H1 (cell line): ENCODE data around the gene SATB2. TPM values are rescaled to one million over a fixed set of nuclear protein-coding genes. Genes with fewer than 3 reads are reported as not detected.

ENCODE experiments used
- CTCF ChIA-PET: fragments of 300-600 bp; sonication (Branson Sonifier 250); formaldehyde crosslinking; loops from one replicate; lab custom pipeline; 2021; ENCODE audit not compliant: partially characterized antibody; lab: Charles Lee
- POLR2A ChIA-PET: fragments of 300-600 bp; sonication (Branson Sonifier 250); formaldehyde crosslinking; loops from one replicate; lab custom pipeline; 2021; ENCODE audit warnings: inconsistent platforms; ENCODE audit not compliant: partially characterized antibody; lab: Charles Lee
- DNase-seq, 2 experiments: peaks; one replicate each; pipeline versions ENCODE4 v3.0.0 to v3.0.0-alpha.2; 2010 to 2022; ENCODE audit warnings: low spot score in 2 of 2, low read depth in 1 of 2, mixed read lengths in 1 of 2
- FAIRE-seq: peaks from 2 replicates; lab custom pipeline; 2011; peaks lifted over from hg19 to GRCh38; lab: Jason Lieb, UNC
- H2AFZ ChIP-seq: 2 replicates; pipeline ENCODE4 v1.8.1; 2012; ENCODE audit warnings: low read length, inconsistent platforms
- H2AK5ac ChIP-seq: 2 replicates; pipeline ENCODE4 v1.6.1; 2013; ENCODE audit warnings: low read depth, low read length
- H2BK120ac ChIP-seq: replicated peaks from 2 replicates; pipeline ENCODE3; 2013; ENCODE audit warnings: low read depth, low read length, inconsistent platforms
- H2BK12ac ChIP-seq: 2 replicates; pipeline ENCODE4 v1.6.1; 2013; ENCODE audit warnings: low read depth, low read length
- H2BK15ac ChIP-seq: 2 replicates; pipeline ENCODE4 v1.6.1; 2013; ENCODE audit warnings: low read length
- H2BK20ac ChIP-seq: 2 replicates; pipeline ENCODE4 v1.6.1; 2013; ENCODE audit warnings: low read length
- H2BK5ac ChIP-seq: 2 replicates; pipeline ENCODE4 v1.6.1; 2013; ENCODE audit warnings: low read depth, low read length
- H3K14ac ChIP-seq: 2 replicates; pipeline ENCODE4 v1.6.1; 2013; ENCODE audit warnings: inconsistent platforms; ENCODE audit not compliant: insufficient read length
- H3K18ac ChIP-seq: 2 replicates; pipeline ENCODE4 v1.6.1; 2013; ENCODE audit warnings: low read length; ENCODE audit errors: extremely low read depth
- H3K23ac ChIP-seq: 2 replicates; pipeline ENCODE4 v1.6.1; 2013; ENCODE audit warnings: inconsistent platforms; ENCODE audit not compliant: insufficient read length
- H3K23me2 ChIP-seq: 2 replicates; pipeline ENCODE4 v1.6.1; 2013; ENCODE audit warnings: low read depth, low read length
- H3K27ac ChIP-seq: 2 replicates; pipeline ENCODE4 v1.6.1; 2011; ENCODE audit warnings: low read depth, low read length, inconsistent platforms
- H3K27me3 ChIP-seq, 4 experiments: replicated peaks in 1 of 4; 1 replicate in 1 of 4; 2 replicates in 3 of 4; pipeline versions ENCODE4 v1.6.1 to v1.8.1; 2011 to 2013; ENCODE audit warnings: low read length in 3 of 4, mild to moderate bottlenecking in 3 of 4, inconsistent platforms in 2 of 4, mixed read lengths in 2 of 4, moderate library complexity in 1 of 4; ENCODE audit not compliant: control insufficient read depth in 3 of 4, insufficient read depth in 3 of 4; ENCODE audit errors: extremely low read depth in 1 of 4
- H3K36me3 ChIP-seq, 4 experiments: 2 replicates each; pipeline versions ENCODE4 v1.6.1 to v1.8.1; 2011 to 2013; ENCODE audit warnings: mild to moderate bottlenecking in 4 of 4, low read length in 3 of 4, moderate library complexity in 2 of 4, control low read depth in 1 of 4, inconsistent platforms in 1 of 4; ENCODE audit not compliant: insufficient read depth in 4 of 4, control insufficient read depth in 2 of 4
- H3K4ac ChIP-seq: replicated peaks from 2 replicates; pipeline ENCODE3; 2013; ENCODE audit warnings: low read length, low read depth, mixed read lengths, inconsistent platforms; ENCODE audit not compliant: insufficient read length
- H3K4me1 ChIP-seq, 4 experiments: replicated peaks in 1 of 4; 1 replicate in 1 of 4; 2 replicates in 3 of 4; pipeline versions ENCODE4 v1.6.1 to v1.8.1; 2011 to 2013; ENCODE audit warnings: low read length in 3 of 4, inconsistent platforms in 2 of 4, mixed read lengths in 1 of 4; ENCODE audit not compliant: insufficient read depth in 4 of 4, control insufficient read depth in 3 of 4
- H3K4me2 ChIP-seq, 2 experiments: 2 replicates each; pipeline versions ENCODE4 v1.6.1 to v1.8.1; 2011 to 2013; ENCODE audit warnings: low read depth in 2 of 2, low read length in 2 of 2, control low read depth in 1 of 2, inconsistent platforms in 1 of 2, mild to moderate bottlenecking in 1 of 2; ENCODE audit not compliant: insufficient read depth in 1 of 2
- H3K4me3 ChIP-seq, 4 experiments: fragments of 200-600, 300-600 bp in 1 of 4; sonication (generic), shearing (Covaris generic), sonication (Bioruptor Twin) in 1 of 4; 2 replicates each; pipeline versions ENCODE4 v1.5.1 to v1.8.1; 2011 to 2016; ENCODE audit warnings: low read length in 4 of 4, low read depth in 3 of 4, control low read depth in 2 of 4, inconsistent platforms in 2 of 4, mild to moderate bottlenecking in 2 of 4, mixed read lengths in 1 of 4, moderate library complexity in 1 of 4; ENCODE audit not compliant: insufficient read depth in 2 of 4; ENCODE audit errors: extremely low read depth in 1 of 4
- H3K56ac ChIP-seq: replicated peaks from 2 replicates; pipeline ENCODE3; 2013; ENCODE audit warnings: low read depth, mild to moderate bottlenecking, mixed read lengths, low read length, inconsistent platforms; ENCODE audit not compliant: insufficient read length
- H3K79me1 ChIP-seq: 2 replicates; pipeline ENCODE4 v1.6.1; 2013; ENCODE audit warnings: low read depth, low read length, control low read depth
- H3K79me2 ChIP-seq, 2 experiments: 2 replicates each; pipeline versions ENCODE4 v1.6.1 to v1.8.1; 2012 to 2013; ENCODE audit warnings: low read length in 2 of 2, mild to moderate bottlenecking in 2 of 2, inconsistent platforms in 1 of 2; ENCODE audit not compliant: insufficient read depth in 2 of 2, control insufficient read depth in 1 of 2
- H3K9ac ChIP-seq, 4 experiments: replicated peaks in 1 of 4; 1 replicate in 1 of 4; 2 replicates in 3 of 4; pipeline versions ENCODE4 v1.6.1 to v1.8.1; 2011 to 2013; ENCODE audit warnings: low read depth in 3 of 4, low read length in 3 of 4, control low read depth in 2 of 4, mild to moderate bottlenecking in 2 of 4, moderate library complexity in 2 of 4, inconsistent platforms in 1 of 4; ENCODE audit errors: extremely low read depth in 1 of 4
- H3K9me3 ChIP-seq, 2 experiments: 2 replicates each; pipeline versions ENCODE4 v1.6.1 to v1.8.1; 2012 to 2013; ENCODE audit warnings: mild to moderate bottlenecking in 2 of 2, moderate library complexity in 2 of 2, control low read depth in 1 of 2, inconsistent platforms in 1 of 2, low read depth in 1 of 2, low read length in 1 of 2, mixed read lengths in 1 of 2; ENCODE audit not compliant: insufficient read depth in 2 of 2
- H4K20me1 ChIP-seq, 2 experiments: replicated peaks in 1 of 2; 2 replicates each; pipeline versions ENCODE3 to v1.8.1; 2011 to 2013; ENCODE audit warnings: inconsistent platforms in 2 of 2, low read length in 2 of 2, mild to moderate bottlenecking in 1 of 2; ENCODE audit not compliant: insufficient read depth in 2 of 2, control insufficient read depth in 1 of 2
- H4K5ac ChIP-seq: 2 replicates; pipeline ENCODE4 v1.6.1; 2013; ENCODE audit warnings: low read length, low read depth, mixed read lengths, inconsistent platforms; ENCODE audit not compliant: insufficient read length
- H4K8ac ChIP-seq: 2 replicates; pipeline ENCODE4 v1.8.0; 2013; ENCODE audit warnings: mild to moderate bottlenecking, moderate library complexity, low read length, inconsistent platforms; ENCODE audit not compliant: insufficient read depth; ENCODE audit errors: extremely low read depth
- H4K91ac ChIP-seq: replicated peaks from 2 replicates; pipeline ENCODE3; 2013; ENCODE audit warnings: low read length, mixed read lengths, inconsistent platforms; ENCODE audit not compliant: insufficient read length
- BACH1 ChIP-seq: IDR thresholded peaks from 2 replicates; pipeline ENCODE4 v1.6.1; 2012; ENCODE audit warnings: low read length, improper control_type of control experiment
- CTBP2 ChIP-seq: IDR thresholded peaks from 2 replicates; pipeline ENCODE4 v1.7.0; 2011; ENCODE audit warnings: borderline replicate concordance, mild to moderate bottlenecking, moderate library complexity, mixed read lengths, low read length; ENCODE audit not compliant: insufficient read depth, insufficient read length
- HDAC2 ChIP-seq, 2 experiments: fragments of 300-600 bp in 1 of 2; sonication (generic) in 1 of 2; IDR thresholded peaks; 2 replicates each; pipeline ENCODE4 v1.6.1; 2011 to 2012; ENCODE audit warnings: low read depth in 2 of 2, low read length in 2 of 2, mild to moderate bottlenecking in 2 of 2, moderate library complexity in 2 of 2, borderline replicate concordance in 1 of 2, inconsistent platforms in 1 of 2
- HDAC6 ChIP-seq: IDR thresholded peaks from one replicate; pipeline ENCODE4 v1.7.1; 2012; ENCODE audit warnings: low read depth, mild to moderate bottlenecking, inconsistent platforms, low read length, moderate library complexity
- KDM1A ChIP-seq: fragments of 200-600, 300-600 bp; sonication (generic); IDR thresholded peaks from 2 replicates; pipeline ENCODE4 v1.7.1; 2016; ENCODE audit warnings: mild to moderate bottlenecking, low read length, borderline replicate concordance
- KDM4A ChIP-seq: IDR thresholded peaks from one replicate; pipeline ENCODE4 v1.7.1; 2012; ENCODE audit warnings: low read depth, mild to moderate bottlenecking, moderate library complexity, low read length, inconsistent platforms; ENCODE audit not compliant: severe bottlenecking
- NRF1 ChIP-seq: IDR thresholded peaks from 2 replicates; pipeline ENCODE4 v1.6.1; 2011; ENCODE audit warnings: mild to moderate bottlenecking, low read depth, low read length, improper control_type of control experiment
- PHF8 ChIP-seq: fragments of 200-600 bp; sonication (generic); conservative IDR thresholded peaks from 2 replicates; pipeline ENCODE4 v1.7.1; 2012; ENCODE audit warnings: low read depth, mild to moderate bottlenecking, inconsistent platforms, low read length, moderate library complexity
- POLR2AphosphoS5 ChIP-seq: IDR thresholded peaks from 2 replicates; pipeline ENCODE4 v1.6.1; 2011; ENCODE audit warnings: low read depth, low read length
- TAF7 ChIP-seq: optimal IDR thresholded peaks from 2 replicates; pipeline ENCODE3; 2011; ENCODE audit warnings: low read depth, mild to moderate bottlenecking, inconsistent platforms, low read length, moderate library complexity, borderline replicate concordance
- TEAD4 ChIP-seq: IDR thresholded peaks from 2 replicates; pipeline ENCODE4 v1.6.1; 2012; ENCODE audit warnings: low read depth, low read length, inconsistent platforms, mixed read lengths
- WGBS, 2 experiments: shearing (Covaris generic) in 1 of 2; methylation state at CpG; one replicate each; pipeline versions ENCODE4 v1.1.6 to v1.1.7; 2013 to 2015; ENCODE audit warnings: low lambda C conversion rate in 2 of 2, mixed read lengths in 2 of 2, inconsistent platforms in 1 of 2, low coverage in 1 of 2, missing lambda C conversion rate in 1 of 2; ENCODE audit not compliant: insufficient replicate concordance in 2 of 2, insufficient coverage in 1 of 2, insufficient read length in 1 of 2; ENCODE audit errors: extremely low coverage in 1 of 2, missing lambda C conversion rate in 1 of 2; 5-methylcytosine and 5-hydroxymethylcytosine counted together
- polyA plus RNA-seq, 7 experiments: library from polyadenylated mRNA; depleted of rRNA in 3 of 7; stranded (reverse) in 5 of 7; unstranded in 2 of 7; fragments of >200 nt in 5 of 7; fragments of 200-250 nt in 2 of 7; gene quantifications; 1 replicate in 5 of 7; 2 replicates in 1 of 7; 4 replicates in 1 of 7; pipeline versions ENCODE4 v1.2.1 to v1.2.3, GENCODE V29; 2011 to 2013; ENCODE audit warnings: missing spikeins in 2 of 7, mixed read lengths in 2 of 7
- total RNA-seq: library from RNA; stranded (reverse); fragmentation: NEBNext Ultra II Directional; extraction: Animal tissue kit (Norgen Biotek cat#: 25700); gene quantifications from 2 replicates; pipeline ENCODE4 v1.2.1, GENCODE V29; 2021
- TF ChIP-seq, protein P1 (sequence below): IDR thresholded peaks from 2 replicates; pipeline ENCODE4 v1.6.1; 2012; ENCODE audit warnings: inconsistent platforms

SATB2 gene
- total and polyA plus RNA-seq, 2 of the 8 experiments (the other 6 are each of a cell fraction or from before 2014, with no cell fraction given) = 1.3 to 5.7 TPM

DNA sequence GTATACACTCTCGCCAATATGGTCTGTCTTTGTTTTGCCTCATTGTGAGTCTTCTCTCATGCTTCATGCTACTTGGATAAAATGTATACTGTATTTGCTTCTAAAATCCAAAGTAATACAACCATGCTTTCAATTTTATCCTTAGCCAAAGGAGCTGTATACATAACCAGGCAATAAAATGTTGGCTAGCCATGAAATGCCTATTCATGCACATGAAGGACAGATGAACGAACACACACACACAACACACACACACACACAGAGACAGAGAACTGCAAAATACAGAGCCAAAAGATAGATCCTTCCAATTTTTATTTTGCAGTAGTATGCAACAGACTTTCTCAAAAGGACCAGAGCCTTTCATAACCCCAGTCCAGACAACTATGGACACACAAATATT is 113.7 kb downstream of the SATB2 start:
- no peak for FAIRE-seq
- 95% methylated on average over 2 of the region's 2 CpGs; no CpG with 5 or more reads in 1 of the 2 experiments for WGBS, 2 experiments

More for the DNA sequence above, 113.7 kb downstream of the SATB2 start:
- no peaks in the 10 kb centered on the region for H4K20me1 ChIP-seq
- H3K27me3 ChIP-seq = no peaks in the 10 kb centered on the region
- H3K79me1 ChIP-seq = no peaks in the 10 kb centered on the region
- no peaks in the 10 kb centered on the region for H3K36me3 ChIP-seq
- H3K4me1 ChIP-seq = no peaks in the 10 kb centered on the region
- no peaks in the 10 kb centered on the region for H3K9me3 ChIP-seq
- H3K56ac ChIP-seq = no peak overlapping the region
- no peak overlapping the region for H2BK120ac ChIP-seq
- ChIA-PET POLR2A (no interaction called here), CTCF (interaction anchor here (1.2 to 1.4 kb wide), 2 partner anchors 17 to 324 kb away, joined by 3 read pairs; no protein-coding TSS in a partner anchor)
- H2BK20ac ChIP-seq = no peak overlapping the region
- TF ChIP-seq POLR2AphosphoS5 (no peak), HDAC6 (no peak), PHF8 (no peak), TEAD4 (no peak), BACH1 (no peak), NRF1 (no peak), KDM4A (no peak), KDM1A (no peak), TAF7 (no peak), HDAC2 (IDR thresholded peaks at IDR 0.05; ENCODE audit: borderline replicate concordance in 1 of 2, low read depth in 2 of 2, low read length in 2 of 2) (no peak), CTBP2 (no peak)
- TF ChIP-seq, protein P1, sequence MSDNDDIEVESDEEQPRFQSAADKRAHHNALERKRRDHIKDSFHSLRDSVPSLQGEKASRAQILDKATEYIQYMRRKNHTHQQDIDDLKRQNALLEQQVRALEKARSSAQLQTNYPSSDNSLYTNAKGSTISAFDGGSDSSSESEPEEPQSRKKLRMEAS = no peak
- no peak overlapping the region for H3K4me3 ChIP-seq
- H3K9ac ChIP-seq = no peak overlapping the region
- no peak overlapping the region for H4K91ac ChIP-seq
- no peaks in the 10 kb centered on the region for H3K23me2 ChIP-seq
- no peak overlapping the region for H2AFZ ChIP-seq
- no peaks in the 10 kb centered on the region for H3K79me2 ChIP-seq
- H4K8ac ChIP-seq = no peak overlapping the region
- no peak overlapping the region for H2BK12ac ChIP-seq
- no peak overlapping the region for H3K14ac ChIP-seq
- no peak overlapping the region for H2BK5ac ChIP-seq
- DNase-seq = no peak
- H3K23ac ChIP-seq = no peak overlapping the region
- no peak overlapping the region for H4K5ac ChIP-seq
- no peak overlapping the region for H2BK15ac ChIP-seq
- no peak overlapping the region for H3K18ac ChIP-seq
- H3K4me2 ChIP-seq = no peak overlapping the region
- no peak overlapping the region for H3K27ac ChIP-seq
- H2AK5ac ChIP-seq = no peak overlapping the region
- H3K4ac ChIP-seq = no peak overlapping the region
